Stomach (tissue), 9 donors: Measurements from ENCODE around the gene ERG28. TPM values are rescaled to one million over a fixed set of nuclear protein-coding genes. Genes with fewer than 3 reads are reported as not detected.

ENCODE experiments used
- DNase-seq, 2 donors: peaks; one replicate each; pipeline versions ENCODE4 v3.0.0 to v3.0.0-alpha.2; 2013 to 2019
- H3K27ac ChIP-seq, 5 donors: fragments of 200-600 bp in 4 of 5; sonication (generic) in 4 of 5; one replicate each; pipeline ENCODE4 v1.5.1; 2013 to 2019; ENCODE audit warnings: mild to moderate bottlenecking in 1 of 5, moderate library complexity in 1 of 5
- H3K27me3 ChIP-seq, 3 donors: fragments of 200-600 bp; sonication (generic); one replicate each; pipeline ENCODE4 v1.5.1; 2017 to 2019; ENCODE audit warnings: mixed run types in 1 of 3
- H3K36me3 ChIP-seq, 4 donors: fragments of 200-600 bp; sonication (generic); 1 replicate in 3 of 4; 2 replicates in 1 of 4; pipeline ENCODE4 v1.5.1; 2016 to 2019
- H3K4me1 ChIP-seq, 4 donors: fragments of 200-600 bp; sonication (generic); one replicate each; pipeline ENCODE4 v1.5.1; 2016 to 2019
- H3K4me3 ChIP-seq, 4 donors: fragments of 200-600 bp; sonication (generic) in 3 of 4; one replicate each; pipeline ENCODE4 v1.5.1; 2016 to 2019; ENCODE audit warnings: mild to moderate bottlenecking in 1 of 4
- H3K9me3 ChIP-seq, 4 donors: fragments of 200-600 bp; sonication (generic); one replicate each; pipeline ENCODE4 v1.5.1; 2016 to 2019
- EP300 ChIP-seq: sonication (generic); formaldehyde crosslinking; IDR thresholded peaks from one replicate; pipeline ENCODE4 v1.6.1; 2017; ENCODE audit warnings: antibody characterized with exemption
- POLR2A ChIP-seq, 4 donors: fragments of 450-650 bp; IDR thresholded peaks; one replicate each; pipeline ENCODE4 v1.6.1; 2016; ENCODE audit warnings: antibody characterized with exemption in 4 of 4, control low read depth in 2 of 4, mild to moderate bottlenecking in 1 of 4, moderate library complexity in 1 of 4
- POLR2AphosphoS5 ChIP-seq, 3 donors: sonication (generic); formaldehyde crosslinking; IDR thresholded peaks; one replicate each; pipeline ENCODE4 v1.6.1; 2016; ENCODE audit warnings: antibody characterized with exemption in 3 of 3
- WGBS, 5 donors: extraction: QIAGEN DNeasy Blood & Tissue Kit in 3 of 5; methylation state at CpG; one replicate each; pipeline versions ENCODE4 v1.1.5 to v1.1.7; 2013 to 2018; 5-methylcytosine and 5-hydroxymethylcytosine counted together
- intact Hi-C: fragments of 100-400 bp; cut with DNase I; formaldehyde crosslinking; loops from one replicate; pipeline ENCODE4 v1.15.1; 2023; ENCODE audit warnings: low total_unique reads
- polyA plus RNA-seq, 3 donors: library from polyadenylated mRNA; stranded (reverse); fragments of 200-250 nt; gene quantifications; one replicate each; pipeline ENCODE4 v1.2.3, GENCODE V29; 2013
- total RNA-seq, 5 donors: library from RNA; depleted of rRNA; stranded (reverse); fragments of >200 nt; gene quantifications; one replicate each; pipeline versions ENCODE4 v1.1.0 to v1.2.3, GENCODE V29; 2014 to 2016
- TF ChIP-seq, protein P1 (sequence below), 7 experiments: fragments of 450-650 bp in 4 of 7; fragments of 200-600 bp in 3 of 7; sonication (generic) in 3 of 7; IDR thresholded peaks; one replicate each; pipeline ENCODE4 v1.5.1; 2016 to 2019; ENCODE audit warnings: antibody characterized with exemption in 7 of 7, control low read depth in 2 of 7, mild to moderate bottlenecking in 1 of 7
- donor health status: healthy with polysubstance abuse.
- donor health status: Bipolar disorder and iron deficiency.
- donor health status: healthy.

The ERG28 gene
- total and polyA plus RNA-seq, 8 donors, result 3.3 to 24.3 (median 10.3) TPM; not detected in 2

DNA sequence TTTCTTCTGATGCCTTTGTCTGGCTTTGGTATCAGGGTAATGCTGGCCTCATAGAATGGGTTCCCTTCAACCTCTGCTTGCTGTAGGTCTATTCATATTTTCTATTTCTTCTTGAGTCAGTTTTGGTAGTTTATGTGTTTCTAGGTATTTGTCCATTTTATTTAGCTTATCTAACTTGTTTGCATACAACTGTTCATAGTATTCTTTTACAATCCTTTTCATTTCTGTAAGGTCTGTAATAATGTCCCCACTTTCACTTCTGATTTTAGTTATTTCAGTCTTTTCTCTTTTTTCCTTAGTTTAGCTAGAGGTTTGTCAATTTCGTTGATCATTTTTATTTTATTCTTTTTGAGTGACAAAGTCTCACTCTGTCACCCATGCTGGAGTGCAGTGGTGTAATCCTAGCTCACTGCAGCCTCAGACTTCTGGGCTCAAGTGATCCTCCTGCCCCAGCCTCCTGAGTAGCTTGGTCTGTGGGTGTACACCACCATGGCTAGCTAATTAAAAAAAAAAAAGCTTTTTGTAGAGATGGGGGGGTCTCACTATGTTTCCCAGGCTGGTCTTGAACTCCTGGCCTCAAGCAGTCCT lies 12.0 kb upstream of the ERG28 start:
- H3K9me3 ChIP-seq, result no peaks in the 10 kb centered on the region
- intact Hi-C loops, result no loop called here
- WGBS, 5 donors, result 87 to 92% (median 90%) methylated on average over 1 of the region's 1 CpG
- no peak overlapping the region for H3K4me3 ChIP-seq
- H3K4me1 ChIP-seq, result no peaks in the 10 kb centered on the region
- no peaks in the 10 kb centered on the region for H3K27me3 ChIP-seq
- no peak for DNase-seq
- TF ChIP-seq POLR2A (IDR thresholded peaks at IDR 0.05) (no peak), EP300 (no peak)
- TF ChIP-seq, protein P1, sequence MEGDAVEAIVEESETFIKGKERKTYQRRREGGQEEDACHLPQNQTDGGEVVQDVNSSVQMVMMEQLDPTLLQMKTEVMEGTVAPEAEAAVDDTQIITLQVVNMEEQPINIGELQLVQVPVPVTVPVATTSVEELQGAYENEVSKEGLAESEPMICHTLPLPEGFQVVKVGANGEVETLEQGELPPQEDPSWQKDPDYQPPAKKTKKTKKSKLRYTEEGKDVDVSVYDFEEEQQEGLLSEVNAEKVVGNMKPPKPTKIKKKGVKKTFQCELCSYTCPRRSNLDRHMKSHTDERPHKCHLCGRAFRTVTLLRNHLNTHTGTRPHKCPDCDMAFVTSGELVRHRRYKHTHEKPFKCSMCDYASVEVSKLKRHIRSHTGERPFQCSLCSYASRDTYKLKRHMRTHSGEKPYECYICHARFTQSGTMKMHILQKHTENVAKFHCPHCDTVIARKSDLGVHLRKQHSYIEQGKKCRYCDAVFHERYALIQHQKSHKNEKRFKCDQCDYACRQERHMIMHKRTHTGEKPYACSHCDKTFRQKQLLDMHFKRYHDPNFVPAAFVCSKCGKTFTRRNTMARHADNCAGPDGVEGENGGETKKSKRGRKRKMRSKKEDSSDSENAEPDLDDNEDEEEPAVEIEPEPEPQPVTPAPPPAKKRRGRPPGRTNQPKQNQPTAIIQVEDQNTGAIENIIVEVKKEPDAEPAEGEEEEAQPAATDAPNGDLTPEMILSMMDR (IDR thresholded peaks at IDR 0.05), result no peak
- H3K27ac ChIP-seq, result no peak overlapping the region
- peaks cover 12 to 58% (median 50%) of the 10 kb centered on the region in 4 donors for H3K36me3 ChIP-seq

DNA sequence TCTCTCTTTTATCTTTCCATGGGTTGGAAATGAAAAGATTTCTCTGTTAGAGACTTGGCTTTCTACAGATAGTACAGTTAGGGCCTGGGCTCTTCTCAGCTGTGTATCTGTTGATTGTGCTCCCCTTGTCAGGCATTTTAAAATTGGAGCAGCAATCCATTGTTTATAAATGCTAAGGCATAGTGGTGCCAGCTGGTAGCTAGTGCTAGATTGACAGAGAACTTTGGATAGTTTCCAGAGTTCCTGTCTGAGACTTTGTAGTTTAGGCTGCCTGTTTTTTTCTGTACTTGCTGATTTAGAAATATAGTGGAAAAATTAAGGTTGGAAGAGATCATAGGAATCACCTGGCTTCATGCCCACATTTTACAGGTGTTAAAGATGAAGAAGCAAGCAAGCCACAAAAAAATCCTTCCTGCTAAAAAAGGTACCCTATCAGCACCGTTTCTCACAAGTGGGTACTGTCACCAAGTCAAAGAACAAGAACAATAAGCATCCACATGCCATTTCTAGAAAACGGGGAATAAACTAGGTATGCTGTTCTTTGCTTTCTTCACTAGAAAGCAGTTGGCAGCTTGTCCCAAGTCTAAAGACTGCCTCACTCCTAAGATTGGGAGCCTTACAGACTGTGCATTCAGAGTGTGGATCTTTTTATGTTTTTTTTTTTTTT lies 6.6 kb upstream of the ERG28 start:
- Histone ChIP-seq H3K27ac (no peak overlapping the region), H3K27me3 (no peaks in the 10 kb centered on the region), H3K4me3 (no peak overlapping the region), H3K9me3 (no peaks in the 10 kb centered on the region), H3K4me1 (peaks cover under 1 to 12% (median 3%) of the 10 kb centered on the region in 4 donors), H3K36me3 (peaks cover 12 to 58% (median 50%) of the 10 kb centered on the region in 4 donors)
- 66 to 87% (median 85%) methylated on average over 2 of the region's 2 CpGs for WGBS, 5 donors
- no peak for DNase-seq
- TF ChIP-seq, protein P1 (IDR thresholded peaks at IDR 0.05), result no peak
- TF ChIP-seq EP300 (no peak), POLR2AphosphoS5 (IDR thresholded peaks at IDR 0.05) (no peak), POLR2A (IDR thresholded peaks at IDR 0.05) (no peak)
- intact Hi-C loops, result no loop called here

DNA sequence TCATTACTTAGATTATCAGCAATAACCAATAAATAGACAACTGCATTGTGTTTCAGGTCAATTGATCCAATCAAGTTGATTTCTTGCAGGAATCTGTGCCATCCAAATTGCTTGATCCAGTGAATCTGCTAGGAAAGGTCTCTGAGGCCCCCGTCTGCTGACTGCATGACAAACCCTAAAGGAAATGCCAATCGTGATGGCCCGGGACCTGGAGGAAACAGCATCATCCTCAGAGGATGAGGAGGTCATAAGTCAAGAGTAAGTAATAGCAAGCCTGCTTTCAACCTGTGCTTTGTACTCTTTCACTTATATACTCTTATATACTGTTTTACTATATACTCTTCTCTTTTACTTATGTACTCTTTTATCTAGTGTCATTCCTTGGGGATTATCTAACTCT lies 2.3 kb upstream of the ERG28 start:
- 72 to 95% (median 82%) methylated on average over 3 of the region's 3 CpGs for WGBS, 5 donors
- peaks cover 14 to 35% (median 24%) of the 10 kb centered on the region in 4 donors for H3K4me1 ChIP-seq

DNA sequence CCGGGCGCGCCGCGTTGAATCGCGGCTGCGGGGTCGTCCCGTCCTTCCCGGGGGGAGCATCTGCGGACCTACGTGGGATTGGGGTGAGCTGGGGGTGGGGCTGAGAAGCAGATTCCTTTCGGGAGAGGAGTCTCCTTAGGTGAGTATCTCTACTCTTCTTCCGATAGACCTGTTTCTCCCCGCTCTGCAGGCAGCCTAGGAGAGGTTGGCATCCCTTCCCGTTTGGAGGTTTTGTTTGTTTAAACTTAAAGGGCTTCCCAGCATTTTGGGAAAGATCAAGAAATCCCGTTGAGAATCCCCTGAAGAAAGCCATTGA lies 781 bp upstream of the ERG28 start:
- H3K36me3 ChIP-seq, result peaks cover 3 to 31% (median 24%) of the 10 kb centered on the region in 4 donors
- H3K27me3 ChIP-seq, result no peaks in the 10 kb centered on the region
- 0 to 1% (median 0%) methylated on average over 14 to 18 of the region's 18 CpGs for WGBS, 5 donors
- H3K4me1 ChIP-seq, result peaks cover 14 to 31% (median 24%) of the 10 kb centered on the region in 4 donors
- no peak for TF ChIP-seq POLR2AphosphoS5 (IDR thresholded peaks at IDR 0.05)
- no peak for TF ChIP-seq EP300
- TF ChIP-seq, protein P1 (IDR thresholded peaks at IDR 0.05), result no peak
- no peak for TF ChIP-seq POLR2A (IDR thresholded peaks at IDR 0.05)
- DNase-seq, result no peak
- intact Hi-C loops, result no loop called here
- H3K27ac ChIP-seq, result peak overlapping the region; percentile 85 to 94 (median 92)
- peak overlapping the region; percentile 84 to 97 (median 94) for H3K4me3 ChIP-seq
- H3K9me3 ChIP-seq, result no peaks in the 10 kb centered on the region

More for the DNA sequence above, 2.3 kb upstream of the ERG28 start:
- intact Hi-C loops, result no loop called here
- DNase-seq, result no peak
- Histone ChIP-seq H3K27ac (no peak overlapping the region), H3K4me3 (no peak overlapping the region), H3K36me3 (peaks cover 0 to 22% (median 13%) of the 10 kb centered on the region in 4 donors), H3K27me3 (no peaks in the 10 kb centered on the region), H3K9me3 (no peaks in the 10 kb centered on the region)
- TF ChIP-seq EP300, result no peak
- TF ChIP-seq POLR2AphosphoS5 (IDR thresholded peaks at IDR 0.05), result no peak
- no peak for TF ChIP-seq POLR2A (IDR thresholded peaks at IDR 0.05)
- TF ChIP-seq, protein P1 (IDR thresholded peaks at IDR 0.05), result no peak
